HL-60 (cell line): ENCODE results near the gene CFAP251.

ENCODE experiments used
- DNase-seq, 2 experiments: peaks; one replicate each; pipeline ENCODE4 v3.0.0-alpha.2; 2010 to 2020; ENCODE audit warnings: low read depth in 1 of 2, low spot score in 1 of 2
- H3K27ac ChIP-seq: fragments of 250-450 bp; sonication (Bioruptor Pico); replicated peaks from 2 replicates; pipeline ENCODE4 v1.5.1; 2020; ENCODE audit warnings: mild to moderate bottlenecking, moderate library complexity
- H3K27me3 ChIP-seq: fragments of 250-450 bp; sonication (Bioruptor Pico); 2 replicates; pipeline ENCODE4 v1.5.1; 2021; ENCODE audit warnings: mild to moderate bottlenecking, moderate library complexity; ENCODE audit not compliant: insufficient read depth, poor library complexity, severe bottlenecking
- H3K4me3 ChIP-seq: replicated peaks from 2 replicates; pipeline ENCODE4 v1.5.1; 2011; ENCODE audit warnings: mild to moderate bottlenecking, control low read depth, low read length; ENCODE audit not compliant: insufficient read depth
- GABPA ChIP-seq: IDR thresholded peaks from 2 replicates; pipeline ENCODE4 v1.6.1; 2012; ENCODE audit warnings: low read depth
- POLR2AphosphoS5 ChIP-seq: IDR thresholded peaks from 2 replicates; pipeline ENCODE4 v1.6.1; 2012; ENCODE audit warnings: low read depth
- SPI1 ChIP-seq: IDR thresholded peaks from 2 replicates; pipeline ENCODE4 v1.6.1; 2012; ENCODE audit warnings: low read depth, mild to moderate bottlenecking, borderline replicate concordance
- TF ChIP-seq, protein P1 (sequence below): IDR thresholded peaks from 2 replicates; pipeline ENCODE4 v1.6.1; 2012; ENCODE audit warnings: low read depth; ENCODE audit not compliant: insufficient replicate concordance
- TF ChIP-seq, protein P2 (sequence below): IDR thresholded peaks from one replicate; pipeline ENCODE4 v1.5.1; 2011; ENCODE audit warnings: low read length, control low read depth, inconsistent platforms; ENCODE audit not compliant: insufficient read depth

The CFAP251 gene

DNA sequence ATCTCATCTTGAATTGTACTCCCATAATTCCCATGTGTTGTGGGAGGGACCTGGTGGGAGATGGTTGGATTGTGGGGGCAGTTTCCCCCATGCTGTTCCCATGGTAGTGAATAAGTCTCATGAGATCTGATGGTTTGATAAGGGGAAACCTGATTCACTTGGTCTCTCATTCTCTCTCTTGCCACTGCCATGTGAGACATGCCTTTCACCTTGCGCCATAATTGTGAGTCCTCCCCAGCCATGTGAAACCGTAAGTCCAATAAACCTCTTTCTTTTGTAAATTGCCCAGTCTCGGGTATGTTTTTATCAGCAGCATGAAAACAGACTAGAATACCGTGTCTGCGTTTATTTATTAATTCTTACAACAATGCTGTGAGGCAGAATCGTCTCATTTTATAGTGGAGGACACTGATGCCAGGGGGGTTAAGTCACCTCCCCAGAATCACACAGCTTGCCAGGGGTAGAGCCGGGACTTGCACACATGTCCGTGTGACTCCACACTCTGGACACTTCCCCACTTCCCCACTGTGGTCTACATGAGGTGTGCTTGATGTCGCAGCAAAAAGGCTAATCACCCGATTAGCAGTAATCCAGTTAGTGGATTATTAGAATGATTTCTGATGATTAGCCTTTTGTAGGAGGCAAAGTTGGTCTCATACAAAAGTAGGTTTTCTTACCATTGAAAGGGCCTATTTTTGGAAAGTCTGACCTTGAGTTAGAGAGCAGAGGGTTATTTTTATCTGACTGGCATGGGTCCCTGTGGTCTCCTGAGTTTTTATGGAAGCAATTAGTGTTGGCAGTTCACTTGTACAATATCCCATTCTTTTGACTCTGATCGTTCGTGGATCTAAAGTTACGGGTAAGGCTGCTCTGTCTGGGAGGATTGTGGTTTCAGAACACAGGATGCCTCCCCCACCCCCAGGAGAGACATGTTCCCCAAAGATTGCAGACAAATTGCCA lies 55.9 kb downstream of the CFAP251 start:
- TF ChIP-seq, protein P1, sequence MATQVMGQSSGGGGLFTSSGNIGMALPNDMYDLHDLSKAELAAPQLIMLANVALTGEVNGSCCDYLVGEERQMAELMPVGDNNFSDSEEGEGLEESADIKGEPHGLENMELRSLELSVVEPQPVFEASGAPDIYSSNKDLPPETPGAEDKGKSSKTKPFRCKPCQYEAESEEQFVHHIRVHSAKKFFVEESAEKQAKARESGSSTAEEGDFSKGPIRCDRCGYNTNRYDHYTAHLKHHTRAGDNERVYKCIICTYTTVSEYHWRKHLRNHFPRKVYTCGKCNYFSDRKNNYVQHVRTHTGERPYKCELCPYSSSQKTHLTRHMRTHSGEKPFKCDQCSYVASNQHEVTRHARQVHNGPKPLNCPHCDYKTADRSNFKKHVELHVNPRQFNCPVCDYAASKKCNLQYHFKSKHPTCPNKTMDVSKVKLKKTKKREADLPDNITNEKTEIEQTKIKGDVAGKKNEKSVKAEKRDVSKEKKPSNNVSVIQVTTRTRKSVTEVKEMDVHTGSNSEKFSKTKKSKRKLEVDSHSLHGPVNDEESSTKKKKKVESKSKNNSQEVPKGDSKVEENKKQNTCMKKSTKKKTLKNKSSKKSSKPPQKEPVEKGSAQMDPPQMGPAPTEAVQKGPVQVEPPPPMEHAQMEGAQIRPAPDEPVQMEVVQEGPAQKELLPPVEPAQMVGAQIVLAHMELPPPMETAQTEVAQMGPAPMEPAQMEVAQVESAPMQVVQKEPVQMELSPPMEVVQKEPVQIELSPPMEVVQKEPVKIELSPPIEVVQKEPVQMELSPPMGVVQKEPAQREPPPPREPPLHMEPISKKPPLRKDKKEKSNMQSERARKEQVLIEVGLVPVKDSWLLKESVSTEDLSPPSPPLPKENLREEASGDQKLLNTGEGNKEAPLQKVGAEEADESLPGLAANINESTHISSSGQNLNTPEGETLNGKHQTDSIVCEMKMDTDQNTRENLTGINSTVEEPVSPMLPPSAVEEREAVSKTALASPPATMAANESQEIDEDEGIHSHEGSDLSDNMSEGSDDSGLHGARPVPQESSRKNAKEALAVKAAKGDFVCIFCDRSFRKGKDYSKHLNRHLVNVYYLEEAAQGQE: no peak
- TF ChIP-seq GABPA (no peak), SPI1 (no peak; the same call in 1 of the 2 replicates), POLR2AphosphoS5 (no peak)
- TF ChIP-seq, protein P2, sequence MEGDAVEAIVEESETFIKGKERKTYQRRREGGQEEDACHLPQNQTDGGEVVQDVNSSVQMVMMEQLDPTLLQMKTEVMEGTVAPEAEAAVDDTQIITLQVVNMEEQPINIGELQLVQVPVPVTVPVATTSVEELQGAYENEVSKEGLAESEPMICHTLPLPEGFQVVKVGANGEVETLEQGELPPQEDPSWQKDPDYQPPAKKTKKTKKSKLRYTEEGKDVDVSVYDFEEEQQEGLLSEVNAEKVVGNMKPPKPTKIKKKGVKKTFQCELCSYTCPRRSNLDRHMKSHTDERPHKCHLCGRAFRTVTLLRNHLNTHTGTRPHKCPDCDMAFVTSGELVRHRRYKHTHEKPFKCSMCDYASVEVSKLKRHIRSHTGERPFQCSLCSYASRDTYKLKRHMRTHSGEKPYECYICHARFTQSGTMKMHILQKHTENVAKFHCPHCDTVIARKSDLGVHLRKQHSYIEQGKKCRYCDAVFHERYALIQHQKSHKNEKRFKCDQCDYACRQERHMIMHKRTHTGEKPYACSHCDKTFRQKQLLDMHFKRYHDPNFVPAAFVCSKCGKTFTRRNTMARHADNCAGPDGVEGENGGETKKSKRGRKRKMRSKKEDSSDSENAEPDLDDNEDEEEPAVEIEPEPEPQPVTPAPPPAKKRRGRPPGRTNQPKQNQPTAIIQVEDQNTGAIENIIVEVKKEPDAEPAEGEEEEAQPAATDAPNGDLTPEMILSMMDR: no peak
- Histone ChIP-seq H3K4me3 (no peak overlapping the region), H3K27me3 (no peaks in the 10 kb centered on the region), H3K27ac (no peak overlapping the region)
- no peak for DNase-seq

DNA sequence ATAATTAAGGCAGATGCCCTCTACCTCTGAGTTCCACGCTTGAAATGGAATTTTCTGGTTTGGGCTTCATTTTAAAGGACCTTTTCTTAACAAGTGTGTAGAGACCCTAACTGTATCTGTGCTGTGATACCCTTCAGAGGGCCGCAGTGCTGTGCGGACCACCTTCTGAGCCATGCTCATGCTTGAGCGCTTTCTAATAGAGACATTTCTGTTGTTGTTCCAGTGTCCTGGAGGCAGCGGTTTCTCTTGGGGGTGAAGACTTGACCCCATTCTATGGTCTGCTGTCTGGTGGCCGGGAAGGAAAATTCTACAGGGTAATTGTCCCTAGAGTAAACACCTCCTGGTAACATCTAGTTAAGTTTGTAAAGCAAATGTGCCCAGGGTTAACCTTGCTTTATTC lies 56.6 kb downstream of the CFAP251 start:
- TF ChIP-seq SPI1: no peak
- TF ChIP-seq, protein P2: no peak
- H3K27ac ChIP-seq: no peak overlapping the region

DNA sequence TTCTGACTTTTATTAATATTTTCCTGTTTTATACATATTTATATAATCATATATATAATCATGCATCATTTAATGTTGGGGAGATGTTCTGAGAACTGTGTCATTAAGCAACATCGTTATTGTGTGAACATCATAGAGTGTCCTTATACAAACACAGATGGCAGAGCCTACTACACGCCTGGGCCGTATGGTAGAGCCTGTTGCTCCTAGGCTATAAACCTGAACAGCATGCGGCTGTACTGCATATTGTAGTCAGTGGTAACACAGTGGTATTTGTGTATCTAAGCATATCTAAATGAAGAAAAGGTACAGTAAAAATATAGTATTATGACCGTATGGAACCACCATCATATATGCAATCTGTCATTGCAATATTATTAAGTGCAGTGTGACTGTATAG lies 58.6 kb downstream of the CFAP251 start:
- Histone ChIP-seq H3K27ac (no peak overlapping the region), H3K4me3 (no peak overlapping the region), H3K27me3 (no peaks in the 10 kb centered on the region)
- TF ChIP-seq, protein P1: no peak
- TF ChIP-seq, protein P2: no peak
- TF ChIP-seq POLR2AphosphoS5 (no peak), GABPA (no peak), SPI1 (no peak)
- no peak for DNase-seq

More for the DNA sequence above, 56.6 kb downstream of the CFAP251 start:
- DNase-seq: no peak
- Histone ChIP-seq H3K27me3 (no peaks in the 10 kb centered on the region), H3K4me3 (no peak overlapping the region)
